ENCODE results near the gene BCO1.

BCO1 gene

GRCh38 chr16:81318711-81319110 lies 80.2 kb downstream of the BCO1 start:
- no peak for DNase-seq (ENCODE audit: low spot score)

DNA sequence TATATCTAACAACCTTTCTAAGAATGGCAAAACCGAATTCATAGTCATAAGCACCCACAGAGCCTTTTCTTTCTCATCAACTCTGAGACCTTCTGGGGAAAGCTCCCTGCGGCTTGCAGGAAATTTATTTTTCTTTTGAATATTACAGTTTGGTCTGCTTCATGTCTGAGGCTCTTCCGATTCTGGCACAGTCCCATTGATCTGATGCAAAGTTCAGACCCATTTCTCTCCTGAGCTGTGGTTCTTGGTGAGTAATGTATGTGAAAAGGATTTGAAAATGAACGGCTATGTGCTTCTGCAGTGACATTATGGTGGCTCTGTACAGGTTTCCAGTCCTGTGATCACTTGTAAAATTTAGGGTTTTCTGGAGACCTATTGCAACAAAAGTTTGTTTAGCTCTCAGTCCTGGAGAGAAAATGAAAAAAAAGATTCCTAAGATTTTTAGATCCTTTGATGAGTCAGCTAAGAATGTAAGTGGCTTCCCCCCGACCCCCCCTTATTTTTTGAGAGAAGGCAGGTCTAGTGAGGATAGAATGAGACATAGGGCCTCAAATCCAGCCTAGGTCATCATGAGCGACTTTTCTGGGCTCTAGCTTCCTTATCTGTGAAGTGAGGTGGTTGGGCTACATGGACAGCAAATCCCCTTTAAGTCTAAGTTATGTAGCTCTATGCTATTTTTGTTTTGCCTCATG lies 80.9 kb downstream of the BCO1 start:
- DNase-seq (ENCODE audit: low spot score): peak; percentile 64

GRCh38 chr16:81321039-81321438 lies 82.5 kb downstream of the BCO1 start:
- DNase-seq (ENCODE audit: low spot score): no peak

DNA sequence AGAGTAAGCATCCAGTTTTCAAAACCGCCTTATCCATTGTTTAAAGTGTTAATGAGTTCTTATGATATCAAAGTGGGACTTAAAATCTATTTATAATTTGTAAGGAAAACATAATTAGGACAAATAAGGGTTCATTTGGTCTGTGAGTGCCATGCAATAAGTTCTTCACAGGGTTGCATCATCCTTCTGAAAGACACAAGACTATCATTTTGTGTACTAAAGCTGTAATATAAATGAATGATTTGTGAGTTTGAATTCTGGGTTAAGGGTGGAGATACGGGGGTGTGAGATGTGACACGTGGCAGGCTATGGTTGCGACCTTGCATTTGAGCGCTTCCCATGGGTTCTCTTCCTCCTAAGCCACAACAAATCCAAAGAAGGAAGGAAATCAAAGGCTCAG lies 83.0 kb downstream of the BCO1 start:
- DNase-seq (ENCODE audit: low spot score): no peak

GRCh38 chr16:81324808-81325207 lies 86.3 kb downstream of the BCO1 start:
- DNase-seq (ENCODE audit: low spot score): no peak

DNA sequence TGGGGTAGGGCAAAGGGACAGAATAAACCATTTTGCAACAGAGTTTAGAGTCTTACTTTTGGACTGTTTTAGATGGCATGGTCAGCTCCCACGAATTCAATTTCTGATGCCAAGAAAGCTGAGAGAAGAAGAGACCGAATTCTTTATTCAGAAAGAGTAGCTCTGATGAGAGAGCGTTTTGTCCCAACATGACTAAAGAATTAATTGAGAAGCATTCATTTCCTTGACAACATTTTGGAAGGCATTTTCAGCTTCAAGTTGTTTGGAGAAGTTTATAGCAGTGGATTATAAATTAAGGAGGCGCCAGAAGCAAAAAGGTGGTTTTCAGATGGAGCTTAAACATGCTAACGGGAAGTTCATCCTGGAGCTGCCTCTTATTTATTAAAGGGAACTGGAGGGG lies 88.5 kb downstream of the BCO1 start:
- DNase-seq (ENCODE audit: low spot score): no peak

GRCh38 chr16:81327447-81328196 lies 89.1 kb downstream of the BCO1 start:
- DNase-seq (ENCODE audit: low spot score): no peak

- no peak for DNase-seq (ENCODE audit: low spot score)
These were observed 91.5 kb downstream of the BCO1 start for GRCh38 chr16:81329947-81330346.

DNA sequence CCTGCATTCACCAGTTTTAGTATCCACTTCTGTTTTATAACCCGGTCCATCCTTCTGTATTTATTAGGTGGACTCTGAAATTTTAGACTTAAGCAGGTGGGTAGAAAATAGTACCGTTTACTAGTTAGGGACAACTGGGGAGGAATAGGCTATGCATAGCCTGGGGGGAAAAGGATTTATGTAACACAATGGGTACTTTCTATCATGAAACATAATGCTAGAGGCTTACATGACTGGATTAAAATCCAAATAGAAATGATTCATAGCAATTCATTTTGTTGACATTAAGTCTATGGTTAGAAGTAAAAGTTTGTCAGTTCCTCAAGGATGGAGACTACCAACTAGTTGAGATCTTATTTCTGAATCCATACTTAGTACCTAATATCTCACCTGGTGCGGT lies 94.9 kb downstream of the BCO1 start:
- DNase-seq (ENCODE audit: low spot score): no peak

GRCh38 chr16:81335669-81336068 lies 97.2 kb downstream of the BCO1 start:
- DNase-seq (ENCODE audit: low spot score): no peak

DNA sequence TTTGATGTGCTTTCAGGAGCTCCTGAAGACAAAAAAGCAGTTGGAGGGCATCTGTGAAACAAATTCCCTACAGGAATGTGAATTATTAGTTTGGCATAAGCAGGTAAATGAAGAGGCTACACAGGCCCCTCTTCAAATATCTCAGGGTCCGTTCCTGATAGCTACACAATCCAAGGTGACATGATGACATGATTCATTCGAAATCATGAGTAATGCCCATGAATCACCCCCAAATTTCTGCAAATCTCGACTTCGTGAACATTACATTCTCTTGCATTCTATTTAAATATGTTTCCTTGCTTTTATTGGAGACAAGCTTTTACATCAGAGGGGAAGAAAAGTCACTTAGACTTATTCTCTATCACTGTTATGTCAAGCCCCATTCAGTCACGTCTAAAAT lies 98.6 kb downstream of the BCO1 start:
- no peak for DNase-seq (ENCODE audit: low spot score)

All from kidney tubule cell (primary cell).